Iris pigment epithelial cell (primary cell): ENCODE measurements around the gene WASHC3.
"Not testable (repeated sequence)": the region's sequence is repeated elsewhere in the genome, so short reads cannot be mapped to it uniquely, and the experiment has no call there.

Experiments used
- DNase-seq: peaks from one replicate; pipeline ENCODE4 v3.0.0-alpha.2; 2011; ENCODE audit warnings: low read depth

WASHC3 gene

GRCh38 chr12:102061560-102062418, at the start of gene WASHC3:
Gene WASHC3, minus strand, starts transcription at chr12:102061991. Its CDS starts 29 bp downstream, at chr12:102061962.
- peak; percentile 95 for DNase-seq

- DNase-seq: no peak
Observed at GRCh38 chr12:102110782-102111181, 49.0 kb upstream of the WASHC3 start.

DNA sequence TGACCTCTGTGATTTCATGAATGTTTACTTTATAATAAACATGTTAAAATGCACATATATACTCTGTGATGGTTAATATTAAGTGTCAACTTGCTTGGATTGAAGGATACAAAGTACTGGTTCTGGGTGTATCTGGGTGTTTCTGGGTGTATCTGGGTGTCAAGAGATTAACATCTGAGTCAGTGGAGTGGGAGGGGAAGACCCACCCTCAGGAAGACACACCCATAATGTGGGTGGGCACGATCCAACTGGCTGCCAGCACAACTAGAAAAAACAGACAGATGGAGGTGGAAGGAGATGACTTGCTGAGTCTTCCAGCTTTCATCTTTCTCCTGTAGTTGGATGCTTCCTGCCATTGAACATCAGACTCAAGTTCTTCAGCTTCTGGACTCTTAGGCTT, 46.2 kb upstream of the WASHC3 start:
- peak; percentile 7 for DNase-seq

DNA sequence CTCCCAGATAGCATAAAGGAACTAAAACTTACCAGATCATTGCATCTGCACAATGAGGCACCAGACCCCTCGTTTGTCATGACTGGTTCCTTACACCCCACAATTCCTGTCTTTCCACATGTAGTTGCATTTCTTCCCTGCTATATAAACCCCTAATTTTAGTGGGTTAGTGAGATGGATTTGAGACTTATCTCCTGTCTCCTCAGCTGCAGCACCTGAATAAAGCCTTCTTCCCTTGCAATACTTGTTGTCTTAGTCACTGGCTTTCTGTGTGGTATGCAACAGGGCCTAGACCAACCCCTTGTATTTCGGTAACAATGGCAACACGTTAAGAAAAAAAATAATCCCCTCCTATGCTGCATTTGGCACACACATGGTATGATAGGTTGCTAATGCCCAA, 45.1 kb upstream of the WASHC3 start:
- DNase-seq: no peak

DNA sequence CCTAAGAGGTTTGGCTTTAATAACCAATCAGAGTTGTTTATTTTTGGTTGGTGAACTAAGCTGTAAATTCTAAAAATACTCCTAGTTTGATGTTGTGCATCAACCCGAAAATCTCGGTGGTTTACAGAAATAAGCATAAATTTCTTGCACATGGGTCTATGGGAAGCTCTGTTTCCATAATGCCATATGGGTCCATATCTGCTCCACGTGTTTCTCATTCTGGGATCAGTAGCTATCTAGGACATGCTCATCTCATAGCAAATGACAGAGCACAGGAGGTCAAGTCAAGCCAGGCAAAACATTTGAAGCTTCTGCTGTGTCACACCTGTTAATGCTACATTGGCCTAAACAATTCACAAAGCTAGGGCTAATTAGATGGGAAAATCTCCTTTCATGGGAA, 35.1 kb upstream of the WASHC3 start:
- no peak for DNase-seq

GRCh38 chr12:102095677-102096263, 34.0 kb upstream of the WASHC3 start:
- peak; percentile 43 for DNase-seq

DNA sequence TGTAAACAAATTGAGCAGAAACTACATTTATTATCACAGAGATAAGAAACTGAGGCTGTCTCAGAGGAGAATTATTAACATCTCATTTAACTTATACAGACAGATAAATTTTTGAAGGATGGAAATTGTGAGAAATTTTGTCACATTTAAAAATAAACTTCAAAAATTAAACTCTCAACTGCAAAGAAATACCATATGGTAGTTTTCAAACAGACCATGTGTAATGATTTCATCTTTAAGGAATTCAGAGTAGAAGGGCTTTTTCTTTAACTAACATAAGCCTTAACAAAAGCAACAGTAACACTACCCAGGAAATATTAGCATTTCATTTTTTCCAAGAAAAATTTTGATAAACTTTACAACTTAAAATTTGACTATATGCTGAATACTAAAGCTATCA, 31.5 kb upstream of the WASHC3 start:
- DNase-seq: peak; percentile 42

GRCh38 chr12:102089228-102089835, 27.5 kb upstream of the WASHC3 start:
- DNase-seq: not testable (repeated sequence)

DNA sequence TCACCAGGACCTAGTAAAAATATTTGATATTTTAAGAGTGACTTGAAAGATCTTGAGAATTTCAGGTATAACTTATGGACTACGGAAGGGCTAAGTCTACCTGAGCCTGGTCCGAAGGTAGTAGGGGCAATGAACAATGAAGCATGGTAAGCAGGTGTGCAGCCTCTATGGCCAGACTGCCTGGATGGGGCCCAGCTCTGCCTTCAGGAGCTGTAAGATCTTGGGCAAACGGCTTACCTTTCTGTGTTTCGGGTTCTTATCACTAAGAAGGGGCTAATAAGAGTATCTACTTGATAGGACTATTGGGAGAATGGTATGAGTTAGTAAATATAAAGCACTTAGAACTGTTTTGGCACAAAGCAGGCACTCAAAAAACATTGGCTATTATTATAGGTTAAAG, 19.1 kb upstream of the WASHC3 start:
- no peak for DNase-seq

- not testable (repeated sequence) for DNase-seq
Observed at GRCh38 chr12:102072092-102072491, 10.3 kb upstream of the WASHC3 start.

GRCh38 chr12:102069707-102070106, 7.9 kb upstream of the WASHC3 start:
- no peak for DNase-seq

- DNase-seq: peak; percentile 43
Observed at GRCh38 chr12:102067574-102068258, 5.9 kb upstream of the WASHC3 start.

GRCh38 chr12:102064476-102064875, 2.7 kb upstream of the WASHC3 start:
- DNase-seq: no peak

GRCh38 chr12:102063069-102063468, 1.3 kb upstream of the WASHC3 start:
- DNase-seq: no peak

- DNase-seq: no peak
Observed at GRCh38 chr12:102062419-102062806, 622 bp upstream of the WASHC3 start.

DNA sequence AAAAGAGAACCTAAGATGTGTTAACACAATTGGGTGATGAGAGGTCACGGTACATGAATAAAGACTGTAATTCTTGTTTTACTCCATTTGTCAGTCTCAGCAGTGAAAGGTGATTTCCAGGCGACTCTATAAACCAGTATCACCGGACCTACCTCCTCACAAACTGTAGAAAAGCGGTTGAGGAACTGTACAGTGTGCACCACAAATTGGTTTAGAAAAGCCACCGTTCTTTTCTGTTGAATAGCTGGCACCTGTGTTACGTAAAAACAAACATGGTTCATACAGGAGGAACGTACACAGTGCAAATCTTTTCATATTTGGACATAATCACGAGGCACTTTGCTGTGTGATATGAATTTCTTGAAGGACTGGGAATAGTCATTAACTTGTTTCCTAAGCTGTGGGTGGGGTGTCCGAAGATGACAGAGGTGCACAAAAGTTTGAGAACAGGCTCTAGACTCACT, 663 bp downstream of the WASHC3 start:
- DNase-seq: no peak

DNA sequence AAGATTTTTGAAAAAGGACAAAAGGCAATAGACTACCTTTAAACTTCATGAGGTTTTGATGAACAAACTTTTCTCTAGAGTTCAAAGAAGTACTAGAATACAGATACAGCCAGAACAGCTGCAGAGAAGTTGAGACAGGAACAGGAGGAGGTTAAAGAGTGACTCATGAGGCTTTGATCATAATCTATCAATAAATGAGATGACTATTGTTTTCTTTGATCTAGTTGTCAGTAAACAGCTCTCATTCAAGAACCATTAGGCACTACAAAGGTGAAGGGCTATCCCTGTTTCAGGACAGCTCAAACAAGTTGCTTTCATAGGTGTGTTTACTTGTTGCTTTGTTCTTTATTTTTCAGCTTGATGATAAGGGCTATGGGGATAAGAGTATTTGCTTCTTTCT, 2.4 kb downstream of the WASHC3 start:
- DNase-seq: no peak

DNA sequence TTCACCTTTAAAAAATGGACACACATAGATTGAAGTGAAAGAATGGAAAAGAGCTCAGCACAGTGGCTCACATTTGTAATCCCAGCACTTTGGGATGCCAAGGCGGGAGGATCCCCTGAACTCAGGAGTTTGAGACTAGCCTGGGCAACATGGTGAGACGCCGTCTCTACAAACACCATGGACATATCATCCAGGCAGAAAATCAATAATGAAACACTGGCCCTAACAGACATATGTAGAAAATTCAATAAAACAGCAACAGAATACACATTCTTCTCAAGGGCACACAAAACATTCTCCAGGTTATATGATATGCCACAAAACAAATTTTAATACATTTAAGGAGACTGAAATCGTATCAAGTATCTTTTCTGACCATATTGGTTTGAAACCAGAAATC, 7.4 kb downstream of the WASHC3 start:
- DNase-seq: no peak

DNA sequence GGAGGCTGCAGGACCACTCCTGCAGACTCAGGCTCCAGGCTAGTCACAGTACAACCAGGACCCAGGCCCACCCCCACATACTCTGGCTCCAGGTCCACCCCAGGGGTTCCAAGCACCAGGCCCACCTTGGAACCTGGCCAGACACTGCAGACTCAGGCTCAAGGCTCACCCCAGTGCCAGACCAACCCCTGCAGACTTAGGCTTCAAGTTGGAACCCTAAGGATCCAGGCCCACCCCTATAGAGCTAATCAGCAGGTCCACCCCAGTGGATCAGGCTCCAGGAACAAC, 8.8 kb downstream of the WASHC3 start:
- DNase-seq: no peak

GRCh38 chr12:102052192-102053061, 9.4 kb downstream of the WASHC3 start:
- no peak for DNase-seq

- no peak for DNase-seq
Observed at GRCh38 chr12:102051431-102051965, 10.3 kb downstream of the WASHC3 start.
